ENCODE results near the gene TPST1.
A peak's percentile ranks its signal among the peaks of the same experiment; 100 is the strongest.

Gene TPST1

DNA sequence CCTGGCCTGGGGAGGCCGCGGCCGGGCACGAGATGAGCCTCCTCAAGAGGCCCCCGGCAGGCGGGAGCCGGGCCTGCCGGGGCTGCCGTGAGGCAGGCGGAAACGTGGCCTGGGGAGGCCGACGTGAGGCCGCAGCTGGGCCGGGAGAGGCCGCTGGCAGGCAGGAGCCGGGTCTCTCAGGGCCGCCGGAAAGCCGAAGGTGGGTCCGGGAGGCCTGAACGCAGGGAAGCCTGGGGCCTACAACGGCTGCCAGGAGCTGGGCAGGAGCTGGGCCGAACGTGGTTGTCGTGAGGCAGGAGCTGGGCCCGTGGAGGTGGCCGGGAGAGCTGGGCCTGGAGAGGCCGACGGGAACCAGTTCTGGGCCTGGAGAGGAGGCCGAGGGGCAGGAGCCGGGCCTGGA lies 171.9 kb downstream of the TPST1 start:
- Histone ChIP-seq H3K4me3 (ENCODE audit: insufficient read depth in 1 of 2, low read depth in 1 of 2, low read length in 2 of 2) (no peak overlapping the region), H3K4me1 (ENCODE audit: control insufficient read depth, insufficient read depth, low read depth, low read length) (peaks cover 9% of the 10 kb centered on the region), H2BK12ac (ENCODE audit: low read length in 2 of 2) (no peak overlapping the region), H3K79me1 (replicated peaks; ENCODE audit: low read length, poor library complexity, severe bottlenecking) (peaks cover 6% of the 10 kb centered on the region), H2BK15ac (ENCODE audit: low read depth, poor library complexity, severe bottlenecking) (no peak overlapping the region), H3K18ac (ENCODE audit: low read depth in 1 of 2, low read length in 2 of 2) (no peak overlapping the region), H3K36me3 (ENCODE audit: control insufficient read depth in 1 of 2, insufficient read depth in 2 of 2, low read depth in 1 of 2, low read length in 2 of 2) (peaks cover 3 to 38% of the 10 kb centered on the region in 2 experiments), H2BK120ac (ENCODE audit: low read depth, low read length) (no peak overlapping the region), H3K9me3 (ENCODE audit: control insufficient read depth, low read length) (no peaks in the 10 kb centered on the region), H3K27me3 (ENCODE audit: control insufficient read depth in 1 of 2, insufficient read depth in 1 of 2, low read length in 2 of 2) (no peaks in the 10 kb centered on the region), H3K9ac (ENCODE audit: low read length) (no peak overlapping the region), H3K27ac (ENCODE audit: low read length, poor library complexity, severe bottlenecking) (no peak overlapping the region), H4K91ac (ENCODE audit: low read length) (no peak overlapping the region), H3K14ac (ENCODE audit: low read length in 2 of 2) (no peak overlapping the region), H4K8ac (ENCODE audit: low read length) (no peak overlapping the region), H2AFZ (ENCODE audit: low read depth, low read length) (no peak overlapping the region), H3K4me2 (ENCODE audit: low read length, poor library complexity, severe bottlenecking) (no peak overlapping the region), H3K23ac (ENCODE audit: low read length in 2 of 2) (no peak overlapping the region), H2AK5ac (ENCODE audit: low read length, severe bottlenecking) (no peak overlapping the region), H3K4ac (ENCODE audit: low read depth in 1 of 2, low read length in 2 of 2) (no peak overlapping the region), H2BK5ac (ENCODE audit: low read depth, low read length, poor library complexity, severe bottlenecking) (no peak overlapping the region)
- DNase-seq: no peak
- 98% methylated on average over 32 of the region's 32 CpGs for WGBS

GRCh38 chr7:66377714-66378113 lies 172.6 kb downstream of the TPST1 start:
- Histone ChIP-seq H2BK5ac (ENCODE audit: low read depth, low read length, poor library complexity, severe bottlenecking) (no peak overlapping the region), H4K8ac (ENCODE audit: low read length) (no peak overlapping the region), H2AFZ (ENCODE audit: low read depth, low read length) (no peak overlapping the region), H3K9ac (ENCODE audit: low read length) (no peak overlapping the region), H2BK120ac (ENCODE audit: low read depth, low read length) (no peak overlapping the region), H3K27me3 (ENCODE audit: control insufficient read depth in 1 of 2, insufficient read depth in 1 of 2, low read length in 2 of 2) (no peaks in the 10 kb centered on the region), H3K18ac (ENCODE audit: low read depth in 1 of 2, low read length in 2 of 2) (no peak overlapping the region), H3K9me3 (ENCODE audit: control insufficient read depth, low read length) (no peaks in the 10 kb centered on the region), H2BK15ac (ENCODE audit: low read depth, poor library complexity, severe bottlenecking) (no peak overlapping the region), H3K14ac (ENCODE audit: low read length in 2 of 2) (no peak overlapping the region), H3K4me2 (ENCODE audit: low read length, poor library complexity, severe bottlenecking) (no peak overlapping the region), H3K4me1 (ENCODE audit: control insufficient read depth, insufficient read depth, low read depth, low read length) (peaks cover 9% of the 10 kb centered on the region), H2BK12ac (ENCODE audit: low read length in 2 of 2) (no peak overlapping the region), H4K91ac (ENCODE audit: low read length) (no peak overlapping the region), H3K4me3 (ENCODE audit: insufficient read depth in 1 of 2, low read depth in 1 of 2, low read length in 2 of 2) (no peak overlapping the region), H3K36me3 (ENCODE audit: control insufficient read depth in 1 of 2, insufficient read depth in 2 of 2, low read depth in 1 of 2, low read length in 2 of 2) (peaks cover 3 to 38% of the 10 kb centered on the region in 2 experiments), H3K27ac (ENCODE audit: low read length, poor library complexity, severe bottlenecking) (no peak overlapping the region), H3K23ac (ENCODE audit: low read length in 2 of 2) (no peak overlapping the region), H3K4ac (ENCODE audit: low read depth in 1 of 2, low read length in 2 of 2) (no peak overlapping the region), H2AK5ac (ENCODE audit: low read length, severe bottlenecking) (no peak overlapping the region), H3K79me1 (replicated peaks; ENCODE audit: low read length, poor library complexity, severe bottlenecking) (peaks cover 6% of the 10 kb centered on the region)
- WGBS: 95% methylated on average over 11 of the region's 11 CpGs
- DNase-seq: no peak

DNA sequence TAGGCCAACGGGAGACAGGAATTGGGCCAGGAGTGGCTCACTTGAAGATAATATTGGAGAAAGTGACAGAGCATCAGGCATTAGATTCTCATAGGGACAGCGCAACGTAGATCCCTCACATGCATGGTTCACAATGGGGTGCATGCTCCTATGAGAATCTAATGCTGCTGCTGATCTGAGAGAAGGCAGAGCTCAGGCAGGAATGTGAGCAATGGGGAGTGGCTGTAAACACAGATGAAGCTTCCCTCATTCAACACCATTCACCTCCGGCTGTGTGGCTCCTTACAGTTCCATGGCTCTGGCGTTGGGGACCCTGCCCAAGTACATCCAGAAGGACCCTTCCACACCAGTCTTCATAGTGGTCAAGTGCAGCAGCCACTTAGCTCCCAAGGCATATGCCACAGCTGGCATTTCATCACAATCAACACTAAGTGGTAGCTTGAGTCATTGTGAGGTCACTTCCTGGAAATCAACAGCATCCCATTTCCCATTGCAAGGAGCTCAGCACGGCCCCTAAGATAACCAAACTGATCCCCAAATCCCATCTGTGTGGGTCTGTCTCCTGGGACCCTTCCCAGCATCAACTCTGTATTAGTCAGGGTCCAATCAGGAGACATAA lies 174.5 kb downstream of the TPST1 start:
- Histone ChIP-seq H2BK5ac (ENCODE audit: low read depth, low read length, poor library complexity, severe bottlenecking) (no peak overlapping the region), H2AK5ac (ENCODE audit: low read length, severe bottlenecking) (no peak overlapping the region), H3K27ac (ENCODE audit: low read length, poor library complexity, severe bottlenecking) (no peak overlapping the region), H3K14ac (ENCODE audit: low read length in 2 of 2) (no peak overlapping the region), H3K79me1 (replicated peaks; ENCODE audit: low read length, poor library complexity, severe bottlenecking) (peaks cover 6% of the 10 kb centered on the region), H3K23ac (ENCODE audit: low read length in 2 of 2) (no peak overlapping the region), H3K4me1 (ENCODE audit: control insufficient read depth, insufficient read depth, low read depth, low read length) (peaks cover 9% of the 10 kb centered on the region), H3K27me3 (ENCODE audit: control insufficient read depth in 1 of 2, insufficient read depth in 1 of 2, low read length in 2 of 2) (no peaks in the 10 kb centered on the region), H2BK15ac (ENCODE audit: low read depth, poor library complexity, severe bottlenecking) (no peak overlapping the region), H3K4me3 (ENCODE audit: insufficient read depth in 1 of 2, low read depth in 1 of 2, low read length in 2 of 2) (no peak overlapping the region), H2BK120ac (ENCODE audit: low read depth, low read length) (no peak overlapping the region), H2BK12ac (ENCODE audit: low read length in 2 of 2) (no peak overlapping the region), H4K91ac (ENCODE audit: low read length) (peak overlapping the region; percentile 37), H2AFZ (ENCODE audit: low read depth, low read length) (no peak overlapping the region), H3K36me3 (ENCODE audit: control insufficient read depth in 1 of 2, insufficient read depth in 2 of 2, low read depth in 1 of 2, low read length in 2 of 2) (peaks cover 3 to 38% of the 10 kb centered on the region in 2 experiments), H3K18ac (ENCODE audit: low read depth in 1 of 2, low read length in 2 of 2) (no peak overlapping the region), H3K4ac (ENCODE audit: low read depth in 1 of 2, low read length in 2 of 2) (no peak overlapping the region), H3K4me2 (ENCODE audit: low read length, poor library complexity, severe bottlenecking) (no peak overlapping the region), H3K9me3 (ENCODE audit: control insufficient read depth, low read length) (no peaks in the 10 kb centered on the region), H3K9ac (ENCODE audit: low read length) (peak overlapping the region; percentile 71), H4K8ac (ENCODE audit: low read length) (no peak overlapping the region)
- peak; percentile 77 for DNase-seq
- WGBS: 76% methylated on average over 6 of the region's 6 CpGs

- peak; percentile 55 for DNase-seq
- Histone ChIP-seq H3K23ac (ENCODE audit: low read length in 2 of 2) (no peak overlapping the region), H3K4ac (ENCODE audit: low read depth in 1 of 2, low read length in 2 of 2) (no peak overlapping the region), H3K27ac (ENCODE audit: low read length, poor library complexity, severe bottlenecking) (no peak overlapping the region), H2BK5ac (ENCODE audit: low read depth, low read length, poor library complexity, severe bottlenecking) (no peak overlapping the region), H2BK12ac (ENCODE audit: low read length in 2 of 2) (no peak overlapping the region), H3K4me2 (ENCODE audit: low read length, poor library complexity, severe bottlenecking) (no peak overlapping the region), H3K9ac (ENCODE audit: low read length) (peak overlapping the region; percentile 71), H2BK15ac (ENCODE audit: low read depth, poor library complexity, severe bottlenecking) (no peak overlapping the region), H3K36me3 (ENCODE audit: control insufficient read depth in 1 of 2, insufficient read depth in 2 of 2, low read depth in 1 of 2, low read length in 2 of 2) (peaks cover 3 to 38% of the 10 kb centered on the region in 2 experiments), H3K27me3 (ENCODE audit: control insufficient read depth in 1 of 2, insufficient read depth in 1 of 2, low read length in 2 of 2) (no peaks in the 10 kb centered on the region), H3K79me1 (replicated peaks; ENCODE audit: low read length, poor library complexity, severe bottlenecking) (peaks cover 6% of the 10 kb centered on the region), H3K9me3 (ENCODE audit: control insufficient read depth, low read length) (no peaks in the 10 kb centered on the region), H2AK5ac (ENCODE audit: low read length, severe bottlenecking) (no peak overlapping the region), H3K4me1 (ENCODE audit: control insufficient read depth, insufficient read depth, low read depth, low read length) (peaks cover 7% of the 10 kb centered on the region), H2AFZ (ENCODE audit: low read depth, low read length) (no peak overlapping the region), H3K18ac (ENCODE audit: low read depth in 1 of 2, low read length in 2 of 2) (no peak overlapping the region), H4K91ac (ENCODE audit: low read length) (no peak overlapping the region), H2BK120ac (ENCODE audit: low read depth, low read length) (no peak overlapping the region), H3K14ac (ENCODE audit: low read length in 2 of 2) (no peak overlapping the region), H4K8ac (ENCODE audit: low read length) (no peak overlapping the region), H3K4me3 (ENCODE audit: insufficient read depth in 1 of 2, low read depth in 1 of 2, low read length in 2 of 2) (no peak overlapping the region)
- 100% methylated on average over 1 of the region's 5 CpGs for WGBS
Observed at GRCh38 chr7:66380272-66380888, 175.2 kb downstream of the TPST1 start.
